Hepatocyte (in vitro differentiated cells): ENCODE results near the gene LYVE1. TPM values are rescaled to one million over a fixed set of nuclear protein-coding genes. Genes with fewer than 3 reads are reported as not detected.

Source experiments
- DNase-seq: peaks from one replicate; pipeline ENCODE4 v3.0.0-alpha.2; 2016; ENCODE audit warnings: low spot score
- H2AFZ ChIP-seq: fragments of 200-600 bp; sonication (generic); 2 replicates; pipeline ENCODE4 v1.6.0; 2016; ENCODE audit warnings: antibody characterized with exemption, mild to moderate bottlenecking
- H3K27ac ChIP-seq: fragments of 200-600 bp; sonication (generic); 2 replicates; pipeline ENCODE4 v1.5.1; 2016; ENCODE audit warnings: mild to moderate bottlenecking
- H3K27me3 ChIP-seq: fragments of 200-600 bp; sonication (generic); 2 replicates; pipeline ENCODE4 v1.6.1; 2016
- H3K36me3 ChIP-seq: fragments of 200-600 bp; sonication (generic); replicated peaks from 2 replicates; pipeline ENCODE4 v1.5.1; 2016; ENCODE audit warnings: low read depth; ENCODE audit not compliant: insufficient read depth
- H3K4me1 ChIP-seq: fragments of 200-600 bp; sonication (generic); 2 replicates; pipeline ENCODE4 v1.5.1; 2016; ENCODE audit warnings: mild to moderate bottlenecking, moderate library complexity; ENCODE audit not compliant: insufficient read depth
- H3K4me2 ChIP-seq: fragments of 200-600 bp; sonication (generic); 2 replicates; pipeline ENCODE4 v1.6.0; 2016
- H3K4me3 ChIP-seq: fragments of 200-600 bp; sonication (generic); 2 replicates; pipeline ENCODE4 v1.5.1; 2016; ENCODE audit warnings: mild to moderate bottlenecking
- H3K79me2 ChIP-seq: fragments of 200-600 bp; sonication (generic); 2 replicates; pipeline ENCODE4 v1.6.0; 2017; ENCODE audit warnings: mild to moderate bottlenecking
- H3K9me2 ChIP-seq: fragments of 200-600 bp; sonication (generic); replicated peaks from 2 replicates; pipeline ENCODE4 v1.6.0; 2017; ENCODE audit warnings: mild to moderate bottlenecking; ENCODE audit not compliant: insufficient read depth
- H3K9me3 ChIP-seq: fragments of 200-600 bp; sonication (generic); 2 replicates; pipeline ENCODE4 v1.5.1; 2016; ENCODE audit warnings: low read depth, mild to moderate bottlenecking
- H4K20me1 ChIP-seq: fragments of 200-600 bp; sonication (generic); 2 replicates; pipeline ENCODE4 v1.6.0; 2016; ENCODE audit warnings: mild to moderate bottlenecking; ENCODE audit not compliant: insufficient read depth, poor library complexity, severe bottlenecking
- CTCF ChIP-seq: fragments of 200-600 bp; sonication (generic); IDR thresholded peaks from 2 replicates; pipeline ENCODE4 v1.5.1; 2016; ENCODE audit warnings: antibody characterized with exemption, mild to moderate bottlenecking; ENCODE audit not compliant: poor library complexity
- EZH2 ChIP-seq: fragments of 200-600 bp; sonication (generic); IDR thresholded peaks from 2 replicates; pipeline ENCODE4 v1.6.1; 2016; ENCODE audit warnings: antibody characterized with exemption, mild to moderate bottlenecking, borderline replicate concordance
- EZH2phosphoT487 ChIP-seq: fragments of 200-600 bp; sonication (generic); IDR thresholded peaks from one replicate; pipeline ENCODE4 v1.6.1; 2018; ENCODE audit warnings: antibody characterized with exemption, mild to moderate bottlenecking, low read depth, moderate library complexity; ENCODE audit not compliant: unreplicated experiment, severe bottlenecking
- WGBS: methylation state at CpG from one replicate; pipeline ENCODE4 v1.1.6; 2016; ENCODE audit warnings: low lambda C conversion rate; ENCODE audit errors: missing lambda C conversion rate; 5-methylcytosine and 5-hydroxymethylcytosine counted together
- polyA plus RNA-seq: library from polyadenylated mRNA; unstranded; fragments of >200 nt; fragmentation: Nextera tagmentation; extraction: Ambion mirVana; gene quantifications from 2 replicates; pipeline ENCODE4 v1.2.1, GENCODE V29; 2016
- total RNA-seq: library from RNA; depleted of rRNA; stranded (reverse); fragments of >200 nt; gene quantifications from 2 replicates; pipeline ENCODE4 v1.2.3, GENCODE V29; 2014

The LYVE1 gene
- total and polyA plus RNA-seq, 2 experiments from 2014 or later, result 2.9 to 9.1 TPM

DNA sequence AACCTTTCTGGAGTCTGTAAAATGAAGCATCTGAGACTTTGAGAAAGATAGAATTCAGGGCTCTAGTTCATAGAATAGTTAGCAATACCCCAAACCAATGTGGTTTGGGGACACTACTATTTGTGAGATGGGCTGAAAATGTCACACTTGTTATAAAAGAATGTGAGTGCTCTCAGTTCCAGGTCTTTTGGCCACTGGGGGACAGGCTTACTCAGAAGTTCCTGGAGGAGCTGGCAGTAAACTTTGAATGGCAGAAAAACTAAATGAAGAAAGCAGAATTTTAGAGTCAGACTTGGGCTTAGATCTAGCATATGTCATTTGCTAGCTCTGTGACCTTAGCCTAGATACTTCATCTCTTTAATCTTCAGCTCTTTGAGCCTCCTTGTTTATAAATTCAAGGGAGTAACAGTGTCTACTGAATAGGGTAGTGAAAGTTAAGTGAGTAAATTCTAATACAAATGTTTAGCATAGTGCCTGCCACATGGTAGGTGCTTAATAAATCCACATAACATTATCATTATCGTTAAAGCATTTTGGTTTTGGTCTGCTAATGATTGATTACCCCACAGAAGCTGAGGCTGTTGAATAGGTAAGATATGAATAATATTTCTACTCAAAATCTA, 3.7 kb downstream of the LYVE1 start:
- TF ChIP-seq EZH2phosphoT487, result no peak
- TF ChIP-seq CTCF, result peak; percentile 39
- Histone ChIP-seq H3K9me3 (no peaks in the 10 kb centered on the region), H3K79me2 (no peaks in the 10 kb centered on the region), H3K9me2 (no peaks in the 10 kb centered on the region), H4K20me1 (no peaks in the 10 kb centered on the region), H3K4me3 (no peak overlapping the region), H3K36me3 (no peaks in the 10 kb centered on the region), H3K4me1 (peaks cover 7% of the 10 kb centered on the region), H2AFZ (no peak overlapping the region), H3K27ac (no peak overlapping the region), H3K27me3 (no peaks in the 10 kb centered on the region), H3K4me2 (no peak overlapping the region)
- WGBS, result 96% methylated on average over 1 of the region's 1 CpG
- DNase-seq, result no peak

GRCh38 chr11:10564030-10564429, 4.4 kb downstream of the LYVE1 start:
- Histone ChIP-seq H3K9me3 (no peaks in the 10 kb centered on the region), H3K79me2 (no peaks in the 10 kb centered on the region), H2AFZ (no peak overlapping the region), H3K27ac (no peak overlapping the region), H3K9me2 (no peaks in the 10 kb centered on the region), H3K36me3 (no peaks in the 10 kb centered on the region), H4K20me1 (no peaks in the 10 kb centered on the region), H3K4me2 (no peak overlapping the region), H3K4me3 (no peak overlapping the region), H3K27me3 (no peaks in the 10 kb centered on the region), H3K4me1 (peaks cover 7% of the 10 kb centered on the region)
- WGBS, result 92% methylated on average over 3 of the region's 3 CpGs
- no peak for TF ChIP-seq EZH2
- no peak for TF ChIP-seq EZH2phosphoT487
- no peak for TF ChIP-seq CTCF
- no peak for DNase-seq

GRCh38 chr11:10561947-10562346, 6.5 kb downstream of the LYVE1 start:
- H3K4me3 ChIP-seq, result no peak overlapping the region
- no peaks in the 10 kb centered on the region for H3K9me3 ChIP-seq
- H3K27ac ChIP-seq, result no peak overlapping the region
- no peaks in the 10 kb centered on the region for H4K20me1 ChIP-seq
- no peak overlapping the region for H3K4me2 ChIP-seq
- no peaks in the 10 kb centered on the region for H3K9me2 ChIP-seq
- H3K79me2 ChIP-seq, result no peaks in the 10 kb centered on the region
- 93% methylated on average over 1 of the region's 1 CpG for WGBS
- no peaks in the 10 kb centered on the region for H3K27me3 ChIP-seq
- H2AFZ ChIP-seq, result no peak overlapping the region
- no peak for DNase-seq
- no peak for TF ChIP-seq EZH2
- no peaks in the 10 kb centered on the region for H3K36me3 ChIP-seq
- H3K4me1 ChIP-seq, result peaks cover 10% of the 10 kb centered on the region

- no peaks in the 10 kb centered on the region for H3K36me3 ChIP-seq
- no peaks in the 10 kb centered on the region for H4K20me1 ChIP-seq
- no peaks in the 10 kb centered on the region for H3K27me3 ChIP-seq
- no peaks in the 10 kb centered on the region for H3K9me2 ChIP-seq
- 47% methylated on average over 3 of the region's 3 CpGs for WGBS
- no peak overlapping the region for H3K4me3 ChIP-seq
- H3K27ac ChIP-seq, result peak overlapping the region; percentile 90
- peaks cover 10% of the 10 kb centered on the region for H3K4me1 ChIP-seq
- H3K4me2 ChIP-seq, result no peak overlapping the region
- TF ChIP-seq CTCF (no peak), EZH2 (no peak), EZH2phosphoT487 (no peak)
- H2AFZ ChIP-seq, result no peak overlapping the region
- DNase-seq, result peak; percentile 52
- H3K9me3 ChIP-seq, result no peaks in the 10 kb centered on the region
- no peaks in the 10 kb centered on the region for H3K79me2 ChIP-seq
Measured at GRCh38 chr11:10561043-10561818, 7.2 kb downstream of the LYVE1 start.
